ENCODE results near the gene STUM.

DNA sequence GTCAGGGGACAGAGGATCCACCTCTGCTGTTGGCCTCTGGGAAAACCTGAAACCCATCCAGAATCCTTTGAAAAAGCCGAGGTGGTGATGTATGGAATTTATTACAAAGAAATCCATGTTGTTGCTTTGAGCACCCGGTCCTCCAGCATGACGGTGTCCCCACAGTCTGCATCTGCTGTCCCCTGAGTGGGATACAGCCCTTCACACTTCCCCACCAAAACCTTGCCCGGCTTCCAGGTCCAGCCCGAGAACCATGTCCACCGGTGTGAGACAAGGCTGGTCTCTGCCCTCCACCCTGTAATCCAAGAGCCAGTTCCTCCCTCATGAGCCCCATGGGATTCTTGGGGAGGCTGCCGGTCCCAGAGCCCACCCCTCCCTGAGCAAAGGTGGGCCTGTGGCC, 70.5 kb downstream of the STUM start:
- TF ChIP-seq, protein P1, sequence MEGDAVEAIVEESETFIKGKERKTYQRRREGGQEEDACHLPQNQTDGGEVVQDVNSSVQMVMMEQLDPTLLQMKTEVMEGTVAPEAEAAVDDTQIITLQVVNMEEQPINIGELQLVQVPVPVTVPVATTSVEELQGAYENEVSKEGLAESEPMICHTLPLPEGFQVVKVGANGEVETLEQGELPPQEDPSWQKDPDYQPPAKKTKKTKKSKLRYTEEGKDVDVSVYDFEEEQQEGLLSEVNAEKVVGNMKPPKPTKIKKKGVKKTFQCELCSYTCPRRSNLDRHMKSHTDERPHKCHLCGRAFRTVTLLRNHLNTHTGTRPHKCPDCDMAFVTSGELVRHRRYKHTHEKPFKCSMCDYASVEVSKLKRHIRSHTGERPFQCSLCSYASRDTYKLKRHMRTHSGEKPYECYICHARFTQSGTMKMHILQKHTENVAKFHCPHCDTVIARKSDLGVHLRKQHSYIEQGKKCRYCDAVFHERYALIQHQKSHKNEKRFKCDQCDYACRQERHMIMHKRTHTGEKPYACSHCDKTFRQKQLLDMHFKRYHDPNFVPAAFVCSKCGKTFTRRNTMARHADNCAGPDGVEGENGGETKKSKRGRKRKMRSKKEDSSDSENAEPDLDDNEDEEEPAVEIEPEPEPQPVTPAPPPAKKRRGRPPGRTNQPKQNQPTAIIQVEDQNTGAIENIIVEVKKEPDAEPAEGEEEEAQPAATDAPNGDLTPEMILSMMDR (IDR thresholded peaks at IDR 0.05), result no peak
- TF ChIP-seq EZH2phosphoT487 (IDR thresholded peaks at IDR 0.05), result no peak
- no peak for TF ChIP-seq EZH2 (IDR thresholded peaks at IDR 0.05)

Data from neural progenitor cell (in vitro differentiated cells).